ENCODE results near the gene SYK. TPM values are rescaled to one million over a fixed set of nuclear protein-coding genes. Genes with fewer than 3 reads are reported as not detected.
"Not testable (repeated sequence)": the region's sequence is repeated elsewhere in the genome, so short reads cannot be mapped to it uniquely, and the experiment has no call there.

The SYK gene
- total and polyA plus RNA-seq, 2 of the 13 experiments (the other 11 are each of a cell fraction or from before 2014, with no cell fraction given): not detected

GRCh38 chr9:90787771-90788460, 13.7 kb upstream of the SYK start (continued):
- TF ChIP-seq BCL6 (CRISPR knock-in tag; IDR thresholded peaks at IDR 0.05) (no peak), ZNF891 (CRISPR knock-in tag; IDR thresholded peaks at IDR 0.05) (no peak), ZNF3 (CRISPR knock-in tag; IDR thresholded peaks at IDR 0.05) (no peak), ZNF510 (CRISPR knock-in tag; IDR thresholded peaks at IDR 0.05; ENCODE audit: low read depth) (no peak)

- CTCF ChIA-PET (ENCODE audit: low intra/inter-chr PET ratio, low total read pairs); DNase-seq (ENCODE audit: low spot score); POLR2A ChIA-PET; BruUV-seq (replicated peaks); intact Hi-C loops (cut with micrococcal nuclease; ENCODE audit: unreplicated experiment); H3K4me1 ChIP-seq (ENCODE audit: insufficient read depth, low read length); H3K79me2 ChIP-seq (ENCODE audit: insufficient read depth, low read length); H4K20me1 ChIP-seq (ENCODE audit: insufficient read depth, low read length); H3K4me2 ChIP-seq (ENCODE audit: low read depth, low read length); H3K9me3 ChIP-seq (ENCODE audit: low read length); H3K36me3 ChIP-seq (replicated peaks in 1 of 2; ENCODE audit: control insufficient read depth in 1 of 2, insufficient read depth in 2 of 2, low read length in 2 of 2); H3K27me3 ChIP-seq (ENCODE audit: control insufficient read depth in 1 of 2, insufficient read depth in 2 of 2, low read length in 2 of 2); H3K4me3 ChIP-seq (replicated peaks in 1 of 3; ENCODE audit: insufficient read depth in 1 of 3, low read depth in 2 of 3, low read length in 3 of 3); H3K9ac ChIP-seq (ENCODE audit: insufficient read depth, low read depth, low read length); H2AFZ ChIP-seq (ENCODE audit: low read length); H3K27ac ChIP-seq (ENCODE audit: extremely low read length, insufficient read depth, low read length); FAIRE-seq; ATAC-seq; in situ Hi-C loops (cut with HindIII; ENCODE audit: extremely low pct_ligation_motif_present, low pct_unique_long_range_greater_than_20kb): not testable (repeated sequence)
- 0% methylated on average over 1 of the region's 1 CpG for WGBS (ENCODE audit: low lambda C conversion rate)
Observed at GRCh38 chr9:90788527-90788926, 13.1 kb upstream of the SYK start.

- in situ Hi-C loops (cut with HindIII; ENCODE audit: extremely low pct_ligation_motif_present, low pct_unique_long_range_greater_than_20kb): no loop called here
- intact Hi-C loops (cut with micrococcal nuclease; ENCODE audit: unreplicated experiment): no loop called here
- no peaks in the 10 kb centered on the region for H4K20me1 ChIP-seq (ENCODE audit: insufficient read depth, low read length)
- H3K9me3 ChIP-seq (ENCODE audit: low read length): no peaks in the 10 kb centered on the region
- DNase-seq (ENCODE audit: low spot score): no peak
- WGBS (ENCODE audit: low lambda C conversion rate): 0% methylated on average over 4 of the region's 4 CpGs
- H3K79me2 ChIP-seq (ENCODE audit: insufficient read depth, low read length): no peaks in the 10 kb centered on the region
- no peaks in the 10 kb centered on the region for H3K27me3 ChIP-seq (ENCODE audit: control insufficient read depth in 1 of 2, insufficient read depth in 2 of 2, low read length in 2 of 2)
- H3K9ac ChIP-seq (ENCODE audit: insufficient read depth, low read depth, low read length): no peak overlapping the region
- no peak overlapping the region for H3K4me3 ChIP-seq (replicated peaks in 1 of 3; ENCODE audit: insufficient read depth in 1 of 3, low read depth in 2 of 3, low read length in 3 of 3)
- CTCF ChIA-PET (ENCODE audit: low intra/inter-chr PET ratio, low total read pairs): no interaction called here
- POLR2A ChIA-PET: no interaction called here
- BruUV-seq (replicated peaks): no TSS peak
- ATAC-seq: no peak
- H3K27ac ChIP-seq (ENCODE audit: extremely low read length, insufficient read depth, low read length): no peak overlapping the region
- no peak overlapping the region for H2AFZ ChIP-seq (ENCODE audit: low read length)
- FAIRE-seq: no peak
- no peak overlapping the region for H3K4me2 ChIP-seq (ENCODE audit: low read depth, low read length)
- no peaks in the 10 kb centered on the region for H3K4me1 ChIP-seq (ENCODE audit: insufficient read depth, low read length)
- no peaks in the 10 kb centered on the region for H3K36me3 ChIP-seq (replicated peaks in 1 of 2; ENCODE audit: control insufficient read depth in 1 of 2, insufficient read depth in 2 of 2, low read length in 2 of 2)
- no peak for TF ChIP-seq HDAC2 (CRISPR knock-in tag; IDR thresholded peaks at IDR 0.05)
- no peak for TF ChIP-seq NAIF1 (CRISPR knock-in tag; IDR thresholded peaks at IDR 0.05; ENCODE audit: borderline replicate concordance)
- TF ChIP-seq ZNF138 (CRISPR knock-in tag; IDR thresholded peaks at IDR 0.05; ENCODE audit: low read depth): no peak
- TF ChIP-seq MBD4 (IDR thresholded peaks at IDR 0.05; ENCODE audit: borderline replicate concordance, low read length): no peak
- no peak for TF ChIP-seq ZMAT5 (CRISPR knock-in tag; IDR thresholded peaks at IDR 0.05; ENCODE audit: borderline replicate concordance, low read depth)
- no peak for TF ChIP-seq ZNF558 (CRISPR knock-in tag; IDR thresholded peaks at IDR 0.05; ENCODE audit: borderline replicate concordance)
- no peak for TF ChIP-seq E2F2 (CRISPR knock-in tag; IDR thresholded peaks at IDR 0.05; ENCODE audit: borderline replicate concordance)
- no peak for TF ChIP-seq ZNF337 (CRISPR knock-in tag; IDR thresholded peaks at IDR 0.05; ENCODE audit: borderline replicate concordance, low read depth)
- no peak for TF ChIP-seq HMGA1 (CRISPR knock-in tag; conservative IDR thresholded peaks at IDR 0.05)
- TF ChIP-seq ZNF280B (CRISPR knock-in tag; IDR thresholded peaks at IDR 0.05; ENCODE audit: borderline replicate concordance): no peak
- no peak for TF ChIP-seq SRF (IDR thresholded peaks at IDR 0.05; ENCODE audit: low read depth, low read length)
Observed at GRCh38 chr9:90789408-90789807, 12.2 kb upstream of the SYK start.
